Activated T-helper 1 cell treated with Interleukin-2 at 50 U/mL for 16 hours (primary cell): ENCODE data around the gene PHC1.
"Not testable (repeated sequence)": the region's sequence is repeated elsewhere in the genome, so short reads cannot be mapped to it uniquely, and the experiment has no call there.

Experiments used
- DNase-seq: peaks from one replicate; pipeline ENCODE4 v3.0.0-alpha.2; 2020; ENCODE audit warnings: low read depth

Gene PHC1

GRCh38 chr12:8914033-8914715 lies at the start of gene PHC1:
TSS of gene PHC1 (plus strand) at chr12:8914509. CDS start at chr12:8917678, 3,169 bp downstream.
- DNase-seq: peak; percentile 74

GRCh38 chr12:8866429-8866828 lies 47.9 kb upstream of the PHC1 start:
- DNase-seq: no peak

- no peak for DNase-seq
These were observed 47.3 kb upstream of the PHC1 start for GRCh38 chr12:8867009-8867408.

- no peak for DNase-seq
These were observed 46.5 kb upstream of the PHC1 start for GRCh38 chr12:8867786-8868185.

- no peak for DNase-seq
These were observed 43.7 kb upstream of the PHC1 start for GRCh38 chr12:8870586-8870985.

- DNase-seq: no peak
These were observed 43.2 kb upstream of the PHC1 start for GRCh38 chr12:8871068-8871467.

GRCh38 chr12:8876887-8877286 lies 37.4 kb upstream of the PHC1 start:
- no peak for DNase-seq

- no peak for DNase-seq
These were observed 27.6 kb upstream of the PHC1 start for GRCh38 chr12:8886502-8887284.

GRCh38 chr12:8887285-8887715 lies 27.0 kb upstream of the PHC1 start:
- no peak for DNase-seq

- DNase-seq: peak; percentile 26
These were observed 23.8 kb upstream of the PHC1 start for GRCh38 chr12:8890313-8891085.

GRCh38 chr12:8891976-8892375 lies 22.3 kb upstream of the PHC1 start:
- DNase-seq: no peak

- DNase-seq: no peak
These were observed 19.9 kb upstream of the PHC1 start for GRCh38 chr12:8894378-8894777.

GRCh38 chr12:8894986-8895385 lies 19.3 kb upstream of the PHC1 start:
- DNase-seq: no peak

- no peak for DNase-seq
These were observed 17.2 kb upstream of the PHC1 start for GRCh38 chr12:8897081-8897480.

GRCh38 chr12:8899830-8900229 lies 14.5 kb upstream of the PHC1 start:
- no peak for DNase-seq

GRCh38 chr12:8902703-8903102 lies 11.6 kb upstream of the PHC1 start:
- not testable (repeated sequence) for DNase-seq

- DNase-seq: no peak
These were observed 10.7 kb upstream of the PHC1 start for GRCh38 chr12:8903646-8904045.

- no peak for DNase-seq
These were observed 9.6 kb upstream of the PHC1 start for GRCh38 chr12:8904665-8905064.

- DNase-seq: no peak
These were observed 8.8 kb upstream of the PHC1 start for GRCh38 chr12:8905546-8905945.

GRCh38 chr12:8906266-8907180 lies 7.8 kb upstream of the PHC1 start:
- DNase-seq: no peak

- DNase-seq: no peak
These were observed 6.8 kb upstream of the PHC1 start for GRCh38 chr12:8907513-8907912.

GRCh38 chr12:8909752-8910151 lies 4.6 kb upstream of the PHC1 start:
- DNase-seq: no peak
